ENCODE results near the gene DTD1. TPM values are rescaled to one million over a fixed set of nuclear protein-coding genes. Genes with fewer than 3 reads are reported as not detected.

Gene DTD1
- total RNA-seq, 1 experiment from 2014 or later, result 62.8 TPM

- no peaks in the 10 kb centered on the region for H3K27me3 ChIP-seq (ENCODE audit: insufficient read depth, low read depth)
- H3K36me3 ChIP-seq (ENCODE audit: low read depth), result 0 out of 2 replicates have a peak, but pooled peaks cover 3% of the 10 kb centered on the region
- no peaks in the 10 kb centered on the region for H3K79me2 ChIP-seq (ENCODE audit: low read depth)
- H3K4me1 ChIP-seq (replicated peaks; ENCODE audit: insufficient read depth), result no peaks in the 10 kb centered on the region
- no peak for DNase-seq
- no peak for TF ChIP-seq CTCF (conservative IDR thresholded peaks at IDR 0.05)
- TF ChIP-seq EZH2 (IDR thresholded peaks at IDR 0.05; ENCODE audit: low read depth), result no peak
- H3F3A ChIP-seq (ENCODE audit: insufficient read depth, low read depth), result no peaks in the 10 kb centered on the region; the same call in 1 of the 2 replicates
- intact Hi-C loops (cut with micrococcal nuclease; ENCODE audit: unreplicated experiment), result no loop called here
- no TSS peak for BruUV-seq (replicated peaks)
- no peak overlapping the region for H3K4me2 ChIP-seq
- POLR2A ChIA-PET (ENCODE audit: unreplicated experiment), result no interaction called here
- H3K4me3 ChIP-seq, result no peak overlapping the region
- no peak overlapping the region for H2AFZ ChIP-seq
- CTCF ChIA-PET, result no interaction called here
- no peaks in the 10 kb centered on the region for H3K9me2 ChIP-seq (ENCODE audit: insufficient read depth)
- 0 out of 2 replicates have a peak, but pooled peaks cover 3% of the 10 kb centered on the region for H4K20me1 ChIP-seq (ENCODE audit: insufficient read depth)
- H3K27ac ChIP-seq, result no peak overlapping the region
- no peaks in the 10 kb centered on the region for H3K9me3 ChIP-seq (ENCODE audit: insufficient read depth, low read depth)
Measured at GRCh38 chr20:18609741-18610140, 21.9 kb downstream of the DTD1 start.

GRCh38 chr20:18611492-18611891 lies 23.6 kb downstream of the DTD1 start:
- BruUV-seq (replicated peaks), result no TSS peak
- POLR2A ChIA-PET (ENCODE audit: unreplicated experiment), result no interaction called here
- Histone ChIP-seq H3K9me3 (ENCODE audit: insufficient read depth, low read depth) (no peaks in the 10 kb centered on the region), H3F3A (ENCODE audit: insufficient read depth, low read depth) (no peaks in the 10 kb centered on the region; the same call in 1 of the 2 replicates), H3K4me1 (replicated peaks; ENCODE audit: insufficient read depth) (no peaks in the 10 kb centered on the region), H3K9me2 (ENCODE audit: insufficient read depth) (no peaks in the 10 kb centered on the region), H3K27me3 (ENCODE audit: insufficient read depth, low read depth) (no peaks in the 10 kb centered on the region), H4K20me1 (ENCODE audit: insufficient read depth) (0 out of 2 replicates have a peak, but pooled peaks cover 7% of the 10 kb centered on the region), H3K4me2 (no peak overlapping the region), H2AFZ (no peak overlapping the region), H3K4me3 (no peak overlapping the region), H3K36me3 (ENCODE audit: low read depth) (0 out of 2 replicates have a peak, but pooled peaks cover 3% of the 10 kb centered on the region), H3K27ac (no peak overlapping the region), H3K79me2 (ENCODE audit: low read depth) (no peaks in the 10 kb centered on the region)
- TF ChIP-seq EZH2 (IDR thresholded peaks at IDR 0.05; ENCODE audit: low read depth) (no peak), CTCF (conservative IDR thresholded peaks at IDR 0.05) (no peak)
- intact Hi-C loops (cut with micrococcal nuclease; ENCODE audit: unreplicated experiment), result no loop called here
- DNase-seq, result no peak
- CTCF ChIA-PET, result no interaction called here

- Histone ChIP-seq H3F3A (ENCODE audit: insufficient read depth, low read depth) (no peaks in the 10 kb centered on the region), H4K20me1 (ENCODE audit: insufficient read depth) (0 out of 2 replicates have a peak, but pooled peaks cover 5% of the 10 kb centered on the region), H3K4me3 (no peak overlapping the region), H3K79me2 (ENCODE audit: low read depth) (no peaks in the 10 kb centered on the region), H3K36me3 (ENCODE audit: low read depth) (0 out of 2 replicates have a peak, but pooled peaks cover 3% of the 10 kb centered on the region), H3K4me1 (replicated peaks; ENCODE audit: insufficient read depth) (no peaks in the 10 kb centered on the region), H3K4me2 (no peak overlapping the region), H3K9me3 (ENCODE audit: insufficient read depth, low read depth) (no peaks in the 10 kb centered on the region), H3K9me2 (ENCODE audit: insufficient read depth) (no peaks in the 10 kb centered on the region), H3K27me3 (ENCODE audit: insufficient read depth, low read depth) (no peaks in the 10 kb centered on the region), H3K27ac (no peak overlapping the region), H2AFZ (no peak overlapping the region)
- ChIA-PET POLR2A (ENCODE audit: unreplicated experiment) (interaction anchor here (0.5 kb wide), 1 partner anchor 18 kb away, joined by 4 read pairs; no protein-coding TSS in a partner anchor), CTCF (no interaction called here)
- intact Hi-C loops (cut with micrococcal nuclease; ENCODE audit: unreplicated experiment), result no loop called here
- DNase-seq, result no peak
- TF ChIP-seq CTCF (conservative IDR thresholded peaks at IDR 0.05), result no peak
- no peak for TF ChIP-seq EZH2 (IDR thresholded peaks at IDR 0.05; ENCODE audit: low read depth)
- BruUV-seq (replicated peaks), result no TSS peak
Measured at GRCh38 chr20:18613553-18613952, 25.7 kb downstream of the DTD1 start.

Data from PC-9 (cell line).